GM18868 (cell line): ENCODE measurements around the gene ARHGAP12.

Experiments used
- ATAC-seq: cut with Tn5 transposase; IDR thresholded peaks from one replicate; pipeline ENCODE4 v1.9.1; 2021; ENCODE audit warnings: mild to moderate bottlenecking, moderate library complexity; ENCODE audit not compliant: unreplicated experiment

Gene ARHGAP12

GRCh38 chr10:31883397-31883796 is 45.2 kb downstream of the ARHGAP12 start:
- no peak for ATAC-seq

DNA sequence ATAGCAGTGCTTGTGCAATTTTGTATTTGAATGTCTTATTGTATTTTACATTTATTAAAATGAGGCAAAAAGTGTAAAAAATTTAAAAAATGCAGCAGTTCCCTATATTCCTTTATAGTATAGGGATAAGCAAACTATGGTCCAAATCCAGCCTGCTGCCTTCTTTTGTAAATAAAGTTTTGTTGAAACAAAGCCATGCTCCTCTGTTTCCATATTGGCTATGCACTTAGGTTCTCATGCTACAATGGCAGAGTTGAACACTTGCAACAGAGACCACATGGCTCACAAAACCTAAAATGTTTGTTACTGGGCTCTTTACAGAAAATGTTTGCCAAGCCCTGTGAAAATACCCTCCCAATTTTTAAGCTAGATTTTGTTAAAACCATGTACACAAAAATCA is 50.1 kb downstream of the ARHGAP12 start:
- no peak for ATAC-seq

- ATAC-seq: no peak
These were observed 51.8 kb downstream of the ARHGAP12 start for GRCh38 chr10:31876652-31877352.

DNA sequence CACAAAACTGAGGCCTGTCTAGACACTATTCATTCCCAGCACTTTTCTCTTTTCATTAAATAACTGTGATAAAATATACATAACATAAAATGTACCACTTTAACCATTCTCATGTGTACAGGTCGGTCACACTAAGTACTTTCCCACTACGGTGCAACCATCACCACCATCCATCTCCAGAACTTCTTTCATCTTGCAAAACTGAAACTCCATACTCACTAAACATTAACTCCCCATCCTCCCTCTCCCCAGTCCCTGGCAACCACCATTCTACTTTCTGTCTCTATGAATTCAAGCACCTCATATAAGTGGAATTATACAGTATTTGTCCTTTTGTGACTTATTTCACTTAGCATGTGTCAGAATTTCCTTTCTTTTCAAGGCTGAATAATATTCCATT is 53.0 kb downstream of the ARHGAP12 start:
- ATAC-seq: no peak

GRCh38 chr10:31873724-31874123 is 54.9 kb downstream of the ARHGAP12 start:
- no peak for ATAC-seq

DNA sequence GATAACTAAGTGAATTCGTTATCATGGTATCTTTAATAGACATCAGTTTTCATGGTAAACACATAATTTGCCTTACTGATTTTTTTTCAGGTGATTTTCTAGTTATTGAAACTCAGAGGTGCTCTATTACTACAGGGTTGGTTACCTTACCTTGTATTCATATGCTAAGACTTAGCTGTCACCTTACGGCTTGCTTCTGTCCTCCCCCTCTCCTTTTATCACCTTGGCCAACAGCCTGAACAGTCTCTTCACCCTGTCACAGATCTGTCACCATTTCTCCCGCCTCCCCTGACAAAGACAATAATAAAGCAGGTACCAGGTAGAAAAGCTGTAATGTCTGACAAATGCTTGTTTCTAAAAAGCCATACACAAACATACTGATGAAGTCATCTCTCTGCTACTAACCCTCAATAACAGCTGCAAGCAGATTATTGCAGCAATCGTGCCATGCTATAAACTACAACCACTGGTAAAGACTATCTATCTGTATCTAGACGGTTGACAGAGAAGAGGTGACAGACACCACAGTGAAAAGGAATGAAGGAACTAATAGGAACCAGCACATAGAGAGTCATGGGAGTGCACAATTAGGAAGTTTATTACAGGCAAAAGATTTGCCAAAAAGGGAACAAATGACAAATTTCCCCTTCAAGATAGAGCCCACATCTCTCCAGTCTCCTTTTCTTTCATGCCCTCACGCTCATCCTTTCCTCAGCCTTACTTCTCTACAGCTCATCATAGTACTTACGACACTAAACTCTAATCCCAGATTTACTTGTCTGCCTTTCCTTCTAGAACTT is 57.2 kb downstream of the ARHGAP12 start:
- ATAC-seq: no peak

DNA sequence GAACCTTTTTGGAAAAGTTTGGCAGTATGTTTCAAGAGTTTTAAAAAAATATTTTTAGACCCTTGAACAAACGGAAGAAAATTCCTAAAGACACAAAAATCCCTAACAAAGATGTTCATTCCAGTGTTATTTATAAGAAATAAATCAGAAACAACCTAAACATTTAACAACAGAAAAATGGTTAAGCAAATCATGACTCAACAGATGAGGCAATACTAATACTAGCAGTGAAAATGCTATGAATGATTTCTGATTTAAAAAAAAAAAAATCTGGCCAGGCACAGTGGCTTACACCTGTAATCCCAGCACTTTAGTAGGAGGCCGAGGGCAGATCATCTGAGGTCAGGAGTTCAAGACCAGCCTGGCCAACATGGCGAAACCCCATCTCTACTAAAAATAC is 61.0 kb downstream of the ARHGAP12 start:
- ATAC-seq: no peak

GRCh38 chr10:31866118-31866670 is 62.4 kb downstream of the ARHGAP12 start:
- ATAC-seq: no peak

GRCh38 chr10:31864834-31865518 is 63.7 kb downstream of the ARHGAP12 start:
- no peak for ATAC-seq

- no peak for ATAC-seq
These were observed 73.6 kb downstream of the ARHGAP12 start for GRCh38 chr10:31855033-31855432.

DNA sequence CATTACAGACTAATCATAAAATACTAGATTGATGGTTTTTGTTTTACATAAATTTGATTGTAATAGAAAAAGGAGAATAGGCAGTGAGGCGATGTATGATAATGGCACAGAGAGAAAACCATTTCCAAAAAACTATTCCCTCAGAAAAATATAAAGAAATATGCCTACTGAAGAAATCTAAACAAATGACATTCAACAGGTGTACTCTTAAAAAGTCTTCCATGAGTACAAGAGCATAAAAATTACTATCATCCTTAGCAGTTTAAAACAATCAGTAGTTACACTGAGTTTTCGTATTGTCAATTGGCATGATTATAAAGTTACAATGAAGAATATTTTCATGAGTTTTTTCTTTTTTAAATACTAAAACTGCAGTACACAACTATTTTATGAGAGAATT is 75.0 kb downstream of the ARHGAP12 start:
- ATAC-seq: no peak

DNA sequence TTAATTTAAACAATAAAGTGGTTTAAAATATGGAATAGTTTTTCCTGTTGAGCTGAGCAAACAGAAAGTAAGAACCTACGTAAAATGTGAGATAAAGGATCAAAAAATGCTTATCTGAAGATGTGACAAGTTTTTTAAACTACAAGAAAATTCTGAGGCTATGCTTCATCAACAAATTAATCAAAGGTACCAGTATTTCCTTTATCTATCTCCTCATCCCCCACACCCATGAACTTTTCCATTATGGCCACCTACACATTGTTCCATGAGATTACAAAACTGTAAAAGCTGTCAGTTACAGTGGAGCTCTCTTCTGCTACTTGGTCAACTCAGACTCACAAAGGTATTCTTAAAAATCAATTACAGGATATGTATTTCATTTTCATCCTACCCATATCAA is 77.4 kb downstream of the ARHGAP12 start:
- ATAC-seq: no peak

- ATAC-seq: no peak
These were observed 81.1 kb downstream of the ARHGAP12 start for GRCh38 chr10:31847515-31847914.

DNA sequence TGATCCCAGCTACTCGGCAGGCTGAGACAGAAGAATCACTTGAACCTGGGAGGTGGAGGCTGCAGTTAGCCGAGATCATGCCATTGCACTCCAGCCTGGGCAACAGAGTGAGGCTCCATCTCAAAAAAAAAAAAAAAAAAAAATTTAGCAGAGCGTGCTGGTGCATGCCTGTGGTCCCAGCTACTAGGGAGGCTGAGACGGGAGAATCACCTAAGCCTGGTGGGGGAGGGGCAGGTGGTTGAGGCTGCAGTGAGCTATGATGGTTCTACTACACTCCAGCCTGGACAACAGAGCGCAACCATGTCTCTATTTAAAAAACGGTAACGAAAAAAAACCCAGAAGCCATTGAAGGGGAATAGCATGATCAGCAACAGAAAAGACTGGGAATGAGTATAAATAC is 89.9 kb downstream of the ARHGAP12 start:
- no peak for ATAC-seq

DNA sequence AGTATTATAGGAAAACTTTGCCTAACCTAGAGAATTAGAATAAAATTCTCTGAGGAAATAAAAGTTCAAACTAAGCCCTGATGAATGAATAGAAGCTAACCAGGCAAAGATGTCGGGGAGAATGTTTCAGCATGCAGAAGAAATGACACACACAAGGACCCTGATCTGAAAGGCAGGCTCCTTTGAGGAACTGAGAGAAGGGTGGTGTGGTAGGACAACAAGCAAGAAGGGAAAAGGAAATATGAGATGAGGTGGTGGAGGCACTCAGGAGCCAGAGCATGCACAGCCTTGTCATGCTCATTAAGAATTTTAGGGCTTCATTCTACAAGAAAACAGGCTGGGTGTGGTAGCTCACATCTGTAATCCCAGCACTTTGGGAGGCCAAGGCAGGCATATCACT is 90.6 kb downstream of the ARHGAP12 start:
- ATAC-seq: peak; percentile 70

GRCh38 chr10:31836569-31837406 is 91.8 kb downstream of the ARHGAP12 start:
- ATAC-seq: peak; percentile 77

DNA sequence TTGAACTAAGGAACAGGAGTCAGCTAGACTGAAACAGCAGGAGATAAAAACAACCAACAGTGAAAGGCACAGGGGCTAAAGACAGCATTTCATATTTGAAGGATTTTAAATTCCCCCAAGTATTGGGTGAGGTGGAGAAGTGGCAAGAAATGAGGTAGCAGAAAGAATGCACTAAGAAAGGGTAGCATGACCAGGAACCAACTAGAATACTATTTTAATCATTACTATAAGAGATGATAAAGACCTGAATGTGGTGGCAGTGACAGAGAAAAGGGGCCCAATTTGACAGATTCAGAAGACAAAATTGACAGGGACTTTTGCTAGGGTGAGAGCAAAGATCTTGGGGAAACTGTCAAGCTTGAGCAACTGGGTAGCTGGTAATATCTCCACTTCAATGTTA is 94.9 kb downstream of the ARHGAP12 start:
- no peak for ATAC-seq

- ATAC-seq: no peak
These were observed 96.4 kb downstream of the ARHGAP12 start for GRCh38 chr10:31832261-31832660.

GRCh38 chr10:31830887-31831286 is 97.7 kb downstream of the ARHGAP12 start:
- no peak for ATAC-seq

DNA sequence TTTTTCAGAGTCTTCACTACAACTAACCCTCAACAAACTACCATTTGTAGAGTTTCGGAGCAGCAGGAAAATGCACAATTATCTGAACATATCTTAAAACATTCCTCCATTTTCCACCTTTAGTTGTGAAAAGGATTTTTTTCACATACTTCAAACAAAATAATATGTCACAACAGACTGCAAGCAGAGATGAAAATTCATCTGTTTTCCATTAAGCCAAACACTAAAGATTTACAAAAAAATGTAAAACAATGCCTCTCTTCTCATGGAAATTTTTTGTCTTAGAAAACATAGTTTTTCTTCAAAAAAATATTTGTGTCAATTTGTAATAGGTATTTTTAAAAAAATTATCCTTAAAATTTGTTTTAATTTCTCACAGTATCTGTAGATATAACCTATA is 98.9 kb downstream of the ARHGAP12 start:
- no peak for ATAC-seq

DNA sequence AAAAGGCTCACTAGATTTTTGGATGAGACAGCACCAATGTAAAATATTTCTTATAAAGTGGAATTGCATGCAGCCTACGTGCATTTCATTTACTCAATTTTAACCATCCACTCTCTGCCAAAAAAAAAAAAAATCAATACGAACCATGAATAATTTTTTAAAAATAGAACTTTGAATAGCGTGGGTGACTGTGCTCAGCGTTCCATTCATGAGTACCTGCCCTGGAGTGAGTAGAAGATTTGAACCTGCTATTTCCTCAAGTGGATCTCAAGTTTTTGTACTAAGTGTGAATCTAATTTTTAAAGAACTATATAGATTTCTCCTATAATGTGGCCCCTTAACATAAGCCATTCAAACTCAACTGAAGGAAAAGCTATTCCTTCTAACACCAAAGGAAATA is 105.3 kb downstream of the ARHGAP12 start:
- ATAC-seq: no peak
